Myocyte (in vitro differentiated cells): Measurements from ENCODE around the gene CCDC127. TPM values are rescaled to one million over a fixed set of nuclear protein-coding genes. Genes with fewer than 3 reads are reported as not detected.
A peak's percentile ranks its signal among the peaks of the same experiment; 100 is the strongest.
"Not testable (repeated sequence)": the region's sequence is repeated elsewhere in the genome, so short reads cannot be mapped to it uniquely, and the experiment has no call there.

ENCODE experiments used
- DNase-seq: peaks from one replicate; pipeline ENCODE4 v3.0.0-alpha.2; 2012; ENCODE audit warnings: low read depth
- polyA plus RNA-seq: library from polyadenylated mRNA; unstranded; fragments of >200 nt; gene quantifications from one replicate; pipeline ENCODE4 v1.2.1, GENCODE V29; 2012; ENCODE audit warnings: missing spikeins
- total RNA-seq: library from RNA; depleted of rRNA; stranded (reverse); fragments of >200 nt; gene quantifications from 2 replicates; pipeline ENCODE4 v1.2.3, GENCODE V29; 2014

The CCDC127 gene, protein sequence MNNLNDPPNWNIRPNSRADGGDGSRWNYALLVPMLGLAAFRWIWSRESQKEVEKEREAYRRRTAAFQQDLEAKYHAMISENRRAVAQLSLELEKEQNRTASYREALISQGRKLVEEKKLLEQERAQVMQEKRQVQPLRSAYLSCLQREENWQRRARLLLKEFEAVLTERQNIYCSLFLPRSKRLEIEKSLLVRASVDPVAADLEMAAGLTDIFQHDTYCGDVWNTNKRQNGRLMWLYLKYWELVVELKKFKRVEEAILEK
- 7.8 and 7.9 TPM in 2 replicates for total RNA-seq
- 8.4 TPM for polyA plus RNA-seq

DNA sequence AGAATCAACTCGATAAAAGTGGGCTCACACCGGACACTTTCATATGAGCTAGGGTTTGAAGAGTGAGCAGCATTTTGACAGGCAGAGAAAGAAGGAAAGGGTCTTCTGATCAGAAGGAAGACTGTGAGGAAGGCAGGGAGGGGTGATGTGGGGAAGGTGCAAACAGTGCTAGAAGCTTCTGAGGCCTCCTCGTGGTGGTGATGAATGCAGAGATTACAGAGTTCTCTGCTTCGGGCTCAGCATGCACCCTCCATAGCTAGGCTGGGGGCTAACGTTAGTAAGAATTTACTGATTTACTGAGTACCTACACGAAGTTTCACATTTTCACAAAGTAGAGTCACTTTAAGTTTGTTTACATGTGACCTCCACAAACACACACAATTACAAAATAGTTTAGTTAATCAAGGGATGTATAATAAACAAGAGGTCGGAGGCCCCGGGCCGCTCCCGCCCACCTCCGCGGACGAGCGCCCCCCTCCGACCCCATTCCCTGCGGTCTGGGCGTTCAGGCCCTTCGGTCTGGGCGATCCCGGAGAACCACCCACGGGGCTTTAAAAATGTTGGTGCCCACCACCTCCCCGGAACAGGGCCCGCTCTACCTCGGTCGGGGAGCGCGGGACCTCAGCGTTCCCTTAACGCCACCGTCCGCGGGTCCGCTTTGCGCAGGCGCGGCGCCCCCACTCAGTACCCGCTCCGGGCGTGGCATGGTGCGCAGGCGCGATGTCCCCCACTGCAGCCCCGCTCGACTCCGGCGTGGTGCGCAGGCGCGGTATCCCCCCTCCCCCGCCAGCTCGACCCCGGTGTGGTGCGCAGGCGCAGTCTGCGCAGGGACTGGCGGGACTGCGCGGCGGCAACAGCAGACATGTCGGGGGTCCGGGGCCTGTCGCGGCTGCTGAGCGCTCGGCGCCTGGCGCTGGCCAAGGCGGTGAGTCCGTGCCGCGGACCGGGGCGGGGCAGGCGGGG is at the start of gene CCDC127, which contains the start of gene SDHA:
CCDC127 (minus strand) TSS at position 660 of the 963 bp plus-strand sequence. CDS start 1,304 bp downstream, outside the sequence.
SDHA (plus strand) TSS at position 827 of the 963 bp plus-strand sequence; CDS start at position 863, 36 bp downstream.
- peak; percentile 93 for DNase-seq

DNA sequence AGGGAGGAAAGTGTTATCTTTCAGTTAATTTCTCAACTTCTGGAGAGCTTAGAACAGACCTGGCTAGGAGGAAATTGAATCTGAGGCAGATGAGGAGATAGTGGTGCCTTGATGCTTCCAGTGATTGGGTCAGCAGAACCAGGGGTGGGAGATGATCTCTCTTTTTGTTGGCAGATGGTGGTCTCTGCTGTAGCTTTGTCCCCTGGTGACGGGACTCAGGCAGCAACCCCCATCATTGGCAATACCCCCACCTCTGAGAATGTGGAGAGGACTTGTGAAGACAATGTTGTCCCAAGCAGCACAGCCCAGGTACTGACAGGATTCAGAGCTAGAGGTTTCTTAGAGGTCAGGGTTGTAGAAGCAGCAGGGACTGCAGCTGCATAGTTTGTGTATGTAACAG is 49.8 kb upstream of the CCDC127 start:
- no peak for DNase-seq

DNA sequence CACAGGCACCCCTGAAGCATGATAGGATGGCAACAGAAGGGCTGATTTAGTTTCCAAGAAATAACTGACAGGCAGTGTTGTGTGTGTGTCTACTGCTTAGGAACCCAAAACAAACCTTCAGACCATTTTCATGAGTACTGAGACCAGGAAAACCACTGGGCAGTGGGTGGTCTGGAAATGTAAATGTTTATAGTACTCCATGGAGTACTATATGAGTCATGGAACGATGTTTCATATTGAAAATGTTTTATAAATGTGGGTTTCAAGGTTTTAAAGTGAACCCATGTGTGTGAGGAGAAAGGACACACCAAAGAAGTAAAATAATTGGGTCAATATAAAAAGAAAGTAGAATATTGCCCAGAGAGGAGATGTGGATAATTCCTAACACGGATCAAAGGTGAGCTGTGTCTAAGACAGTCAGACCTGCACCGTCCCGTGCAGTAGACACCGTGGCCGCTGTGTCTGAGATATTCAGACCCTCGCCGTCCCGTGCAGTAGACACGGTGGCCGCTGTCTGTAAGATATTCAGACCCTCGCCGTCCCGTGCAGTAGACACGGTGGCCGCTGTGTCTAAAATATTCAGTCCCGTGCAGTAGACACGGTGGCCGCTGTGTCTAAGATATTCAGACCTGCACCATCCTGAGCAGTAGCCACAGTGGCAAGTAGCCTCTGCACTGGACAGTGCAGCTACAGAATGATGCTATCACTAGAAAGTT is 48.5 kb upstream of the CCDC127 start:
- DNase-seq = not testable (repeated sequence)

DNA sequence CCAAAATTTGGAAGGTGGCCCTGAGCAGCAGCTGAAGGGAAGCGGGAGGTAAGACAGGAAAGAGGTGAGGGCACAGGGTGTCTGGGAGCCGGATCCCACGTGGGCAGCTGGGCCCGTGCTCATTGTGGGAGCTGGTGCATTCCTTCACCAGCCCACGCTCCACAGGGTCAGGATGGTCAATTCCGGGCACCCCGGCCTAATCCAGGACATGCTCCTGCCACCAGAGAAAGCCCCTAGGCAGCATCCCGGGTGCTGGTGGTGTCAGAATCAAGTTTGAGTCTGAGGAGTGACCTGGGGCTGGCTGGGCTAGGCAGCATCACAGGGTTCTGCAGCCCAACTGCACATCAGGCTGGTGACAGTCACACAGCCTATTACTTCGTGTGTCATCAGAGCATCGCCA is 46.4 kb upstream of the CCDC127 start:
- DNase-seq = peak; percentile 72

DNA sequence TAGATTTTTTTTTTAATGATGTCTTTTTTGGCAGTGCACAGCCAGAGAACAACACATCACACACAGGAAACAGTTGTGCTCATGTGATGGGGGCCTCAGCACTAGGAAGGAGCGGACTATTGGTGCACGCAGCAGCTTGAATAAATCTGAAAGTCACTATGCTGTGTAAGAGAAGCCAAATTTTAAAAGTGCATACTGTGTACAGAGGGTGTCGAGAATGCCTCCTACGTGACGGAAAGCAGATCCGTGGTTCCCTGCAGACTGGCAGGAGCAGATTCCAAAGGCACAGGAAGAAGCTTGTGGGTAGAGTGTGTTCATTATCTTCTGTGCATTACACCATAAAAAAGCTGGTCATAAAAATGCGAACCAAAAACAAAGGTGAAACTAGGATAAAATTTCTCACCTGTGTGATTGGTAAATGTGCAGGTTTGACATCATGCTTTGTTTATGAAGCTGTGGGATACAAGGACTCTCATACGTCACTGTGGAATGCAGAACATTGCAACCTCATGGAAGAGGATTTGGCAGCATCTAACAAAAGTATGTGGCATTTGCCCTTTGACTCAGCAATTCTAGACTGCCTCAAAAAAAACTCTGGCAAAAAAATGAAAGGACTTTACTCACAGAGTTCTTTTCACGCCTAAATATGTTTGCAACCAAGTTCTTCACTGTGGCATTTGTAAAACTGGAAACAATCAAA is 45.5 kb upstream of the CCDC127 start:
- peak; percentile 90 for DNase-seq

DNA sequence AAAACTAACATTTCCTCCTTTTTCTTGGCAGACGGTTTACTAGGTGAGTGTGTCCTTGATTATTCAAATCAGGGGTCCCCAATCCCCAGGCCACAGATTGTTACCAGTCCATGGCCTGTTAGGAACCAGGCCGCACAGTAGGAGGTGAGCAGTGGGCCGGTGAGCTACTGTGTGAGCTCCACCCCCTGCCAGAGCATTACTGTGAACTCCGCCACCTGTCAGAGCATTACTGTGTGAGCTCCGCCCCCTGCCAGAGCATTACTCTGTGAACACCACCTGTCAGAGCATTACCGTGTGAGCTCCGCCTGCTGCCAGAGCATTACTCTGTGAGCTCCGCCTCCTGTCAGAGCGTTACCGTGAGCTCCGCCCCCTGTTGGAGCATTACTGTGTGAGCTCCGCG is 39.2 kb upstream of the CCDC127 start:
- no peak for DNase-seq

DNA sequence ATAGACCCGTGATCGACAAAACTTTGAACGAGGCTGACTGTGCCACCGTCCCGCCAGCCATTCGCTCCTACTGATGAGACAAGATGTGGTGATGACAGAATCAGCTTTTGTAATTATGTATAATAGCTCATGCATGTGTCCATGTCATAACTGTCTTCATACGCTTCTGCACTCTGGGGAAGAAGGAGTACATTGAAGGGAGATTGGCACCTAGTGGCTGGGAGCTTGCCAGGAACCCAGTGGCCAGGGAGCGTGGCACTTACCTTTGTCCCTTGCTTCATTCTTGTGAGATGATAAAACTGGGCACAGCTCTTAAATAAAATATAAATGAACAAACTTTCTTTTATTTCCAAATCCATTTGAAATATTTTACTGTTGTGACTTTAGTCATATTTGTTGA is 38.4 kb upstream of the CCDC127 start:
- not testable (repeated sequence) for DNase-seq

DNA sequence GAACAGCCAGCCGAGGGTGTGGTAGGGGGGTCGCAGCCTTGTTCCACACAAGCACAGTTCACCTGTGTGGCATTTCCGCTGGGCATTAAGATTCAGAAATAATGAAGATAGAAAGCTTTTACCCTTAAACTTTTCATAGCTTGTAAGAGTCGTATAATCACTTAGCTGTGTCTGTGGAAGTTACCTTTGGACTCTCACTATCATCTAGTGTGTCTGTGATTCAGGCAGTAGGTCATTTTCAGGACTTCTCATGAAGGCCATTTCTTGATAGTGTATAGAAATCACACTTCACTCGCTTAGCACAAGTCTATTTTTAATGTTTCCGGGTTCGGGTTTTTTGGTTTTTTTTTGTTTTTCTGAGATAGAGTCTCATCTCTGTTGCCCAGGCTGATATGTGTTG is 37.2 kb upstream of the CCDC127 start:
- not testable (repeated sequence) for DNase-seq

DNA sequence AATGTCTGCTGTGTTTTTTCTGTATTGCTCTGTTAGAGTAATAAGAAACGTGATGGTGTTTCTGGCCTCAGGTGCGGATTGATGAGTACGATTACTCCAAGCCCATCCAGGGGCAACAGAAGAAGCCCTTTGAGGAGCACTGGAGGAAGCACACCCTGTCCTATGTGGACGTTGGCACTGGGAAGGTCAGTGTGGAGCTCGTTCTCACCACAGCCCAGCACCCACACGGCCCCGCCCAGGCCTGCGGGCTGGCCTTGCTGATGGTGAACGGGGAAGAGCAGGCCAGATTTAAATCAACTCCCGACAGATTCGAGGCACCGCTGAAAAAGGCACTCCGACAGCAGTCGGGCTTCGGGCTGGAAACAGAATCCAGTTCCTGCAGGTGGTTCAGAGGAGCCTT is 36.4 kb upstream of the CCDC127 start:
- DNase-seq = not testable (repeated sequence)

DNA sequence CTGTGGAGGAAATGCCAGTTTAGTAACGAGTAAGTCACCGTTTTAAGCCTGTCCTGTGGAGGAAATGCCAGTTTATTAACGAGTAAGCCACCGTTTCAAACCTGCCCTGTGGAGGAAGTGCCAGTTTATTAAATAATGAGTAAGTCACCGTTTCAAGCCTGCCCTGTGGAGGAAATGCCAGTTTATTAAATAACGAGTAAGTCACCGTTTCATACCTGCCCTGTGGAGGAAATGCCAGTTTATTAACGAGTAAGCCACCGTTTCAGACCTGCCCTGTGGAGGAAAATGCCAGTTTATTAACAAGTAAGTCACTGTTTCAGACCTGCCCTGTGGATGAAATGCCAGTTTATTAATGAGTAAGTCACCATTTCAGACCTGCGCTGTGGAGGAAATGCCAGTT is 34.6 kb upstream of the CCDC127 start:
- no peak for DNase-seq

DNA sequence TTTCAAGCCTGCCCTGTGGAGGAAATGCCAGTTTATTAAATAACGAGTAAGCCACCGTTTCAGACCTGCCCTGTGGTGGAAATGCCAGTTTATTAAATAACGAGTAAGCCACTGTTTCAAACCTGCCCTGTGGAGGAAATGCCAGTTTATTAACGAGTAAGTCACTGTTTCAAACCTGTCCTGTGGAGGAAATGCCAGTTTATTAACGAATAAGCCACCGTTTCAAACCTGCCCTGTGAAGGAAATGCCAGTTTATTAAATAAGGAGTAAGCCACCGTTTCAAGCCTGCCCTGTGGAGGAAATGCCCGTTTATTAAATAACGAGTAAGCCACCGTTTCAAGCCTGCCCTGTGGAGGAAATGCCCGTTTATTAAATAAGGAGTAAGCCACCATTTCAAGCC is 34.0 kb upstream of the CCDC127 start:
- not testable (repeated sequence) for DNase-seq

DNA sequence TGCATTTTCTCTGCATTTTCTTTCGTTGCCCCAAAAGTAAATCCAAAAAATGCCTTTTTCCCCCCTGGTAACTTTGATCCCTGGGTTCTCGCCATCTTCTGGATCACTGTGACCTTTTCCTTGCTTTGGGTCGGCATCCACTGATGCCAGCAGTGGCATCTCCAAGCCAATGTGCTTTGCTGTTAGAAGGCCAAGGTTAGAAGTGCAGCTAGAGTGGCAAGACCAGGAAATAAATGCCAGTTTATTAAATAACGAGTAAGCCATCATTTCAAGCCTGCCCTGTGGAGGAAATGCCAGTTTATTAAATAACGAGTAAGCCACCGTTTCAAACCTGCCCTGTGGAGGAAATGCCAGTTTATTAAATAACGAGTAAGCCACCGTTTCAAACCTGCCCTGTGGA is 33.6 kb upstream of the CCDC127 start:
- DNase-seq = not testable (repeated sequence)

DNA sequence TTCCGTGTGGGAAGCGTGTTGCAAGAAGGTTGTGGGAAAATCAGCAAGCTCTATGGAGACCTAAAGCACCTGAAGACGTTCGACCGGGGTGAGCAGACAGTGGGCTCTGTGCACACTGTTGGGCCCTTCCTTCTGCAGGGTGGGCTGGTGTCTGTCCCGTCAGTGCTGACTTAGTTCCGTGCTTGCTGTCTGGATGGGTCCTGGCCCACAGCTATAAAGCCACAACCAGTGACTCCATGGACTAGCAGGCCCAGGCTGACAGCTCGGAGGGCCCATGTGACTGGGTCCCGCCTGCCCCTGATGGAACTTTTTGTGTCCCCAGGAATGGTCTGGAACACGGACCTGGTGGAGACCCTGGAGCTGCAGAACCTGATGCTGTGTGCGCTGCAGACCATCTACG is 33.1 kb upstream of the CCDC127 start:
- not testable (repeated sequence) for DNase-seq

DNA sequence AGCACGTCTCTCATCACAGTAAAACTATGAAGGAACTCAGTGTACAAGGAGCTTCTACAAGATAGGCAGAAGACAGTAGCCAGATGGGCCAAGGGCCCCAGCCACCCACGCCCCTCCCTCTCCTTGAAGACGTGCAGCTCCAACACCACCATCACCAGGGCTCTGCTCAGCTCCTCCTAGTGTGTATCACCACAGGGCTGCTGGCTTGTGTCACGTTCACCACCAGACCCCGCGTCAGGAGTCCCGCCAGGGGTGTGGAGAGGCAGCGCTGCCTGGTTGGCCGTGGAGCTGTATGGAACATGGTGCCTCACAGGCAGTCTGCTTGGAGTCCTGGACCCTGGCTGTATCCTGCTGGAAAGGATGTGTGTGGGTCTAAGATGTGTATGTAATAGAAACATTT is 32.4 kb upstream of the CCDC127 start:
- DNase-seq = not testable (repeated sequence)

DNA sequence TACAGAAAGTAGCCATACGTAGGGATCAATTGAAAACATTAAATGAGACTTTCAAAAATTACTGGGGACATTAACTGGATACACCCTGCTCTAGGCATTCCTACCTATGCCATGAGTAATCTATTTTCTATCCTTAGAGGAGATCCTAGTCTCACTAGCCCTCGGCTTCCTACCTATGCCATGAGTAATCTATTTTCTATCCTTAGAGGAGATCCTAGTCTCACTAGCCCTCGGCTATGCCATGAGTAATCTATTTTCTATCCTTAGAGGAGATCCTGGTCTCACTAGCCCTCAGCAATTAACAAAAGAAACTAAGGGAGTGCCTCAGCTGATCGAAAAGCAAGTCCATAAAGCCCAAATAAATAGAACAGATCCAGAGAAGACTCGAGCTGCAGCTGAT is 27.8 kb upstream of the CCDC127 start:
- not testable (repeated sequence) for DNase-seq

DNA sequence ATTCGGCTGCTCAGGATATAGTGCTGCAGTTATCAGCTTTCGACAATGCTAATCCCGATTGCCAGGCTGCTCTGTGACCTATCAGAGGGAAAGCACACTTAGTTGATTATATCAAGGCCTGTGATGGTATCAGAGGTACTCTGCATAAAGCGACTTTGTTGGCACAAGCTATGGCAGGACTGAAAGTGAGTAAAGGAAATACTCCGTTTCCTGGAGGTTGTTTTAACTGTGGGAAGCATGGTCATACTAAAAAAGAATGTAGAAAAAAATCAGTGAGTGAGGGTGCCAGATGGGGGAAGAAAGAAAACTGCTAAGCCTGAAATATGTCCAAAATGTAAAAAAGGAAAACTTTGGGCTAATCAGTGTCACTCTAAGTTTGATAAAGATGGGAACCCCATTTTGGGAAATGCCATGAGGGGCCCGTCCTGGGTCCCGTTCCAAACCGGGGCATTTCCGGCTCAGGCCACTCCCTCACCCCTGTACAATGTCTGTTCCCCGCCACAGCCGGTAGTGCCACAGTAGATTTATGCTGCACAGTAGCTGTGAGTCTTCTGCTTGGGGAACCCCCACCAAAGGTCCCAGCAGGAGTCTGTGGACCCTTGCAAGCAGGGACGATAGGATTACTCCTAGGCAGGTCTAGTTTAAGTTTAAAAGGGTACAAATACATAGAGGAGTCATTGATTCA is 25.9 kb upstream of the CCDC127 start:
- not testable (repeated sequence) for DNase-seq

DNA sequence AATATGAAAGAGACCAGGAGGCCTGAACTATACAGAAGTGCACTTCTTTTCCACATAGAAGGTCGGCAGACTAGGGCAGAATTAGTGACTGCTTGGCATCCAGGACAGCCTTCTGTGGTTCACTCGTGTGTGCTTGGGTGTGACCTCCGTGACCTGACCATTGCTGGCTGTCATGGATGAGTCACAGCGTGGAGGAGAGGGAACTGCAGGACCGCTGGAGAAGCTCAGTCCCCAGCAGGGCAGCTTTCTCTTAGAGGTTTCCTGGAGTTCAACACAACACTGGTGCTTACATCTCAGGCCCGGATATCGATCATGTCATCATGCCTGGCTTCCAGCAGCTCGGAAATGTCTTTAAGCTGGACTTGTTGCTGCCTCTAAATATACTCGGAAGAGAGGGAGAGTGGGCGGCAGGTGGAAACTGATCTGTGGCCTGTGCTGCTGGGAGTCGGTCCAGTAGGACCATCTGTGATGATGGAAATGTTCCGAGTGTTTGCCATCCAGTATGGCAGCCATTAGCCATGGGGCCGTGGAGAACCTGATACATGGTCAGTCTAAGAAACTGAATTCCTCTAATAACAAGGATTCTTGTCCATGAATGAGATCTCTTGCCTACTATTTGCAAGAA is 23.2 kb upstream of the CCDC127 start:
- DNase-seq = peak; percentile 85

DNA sequence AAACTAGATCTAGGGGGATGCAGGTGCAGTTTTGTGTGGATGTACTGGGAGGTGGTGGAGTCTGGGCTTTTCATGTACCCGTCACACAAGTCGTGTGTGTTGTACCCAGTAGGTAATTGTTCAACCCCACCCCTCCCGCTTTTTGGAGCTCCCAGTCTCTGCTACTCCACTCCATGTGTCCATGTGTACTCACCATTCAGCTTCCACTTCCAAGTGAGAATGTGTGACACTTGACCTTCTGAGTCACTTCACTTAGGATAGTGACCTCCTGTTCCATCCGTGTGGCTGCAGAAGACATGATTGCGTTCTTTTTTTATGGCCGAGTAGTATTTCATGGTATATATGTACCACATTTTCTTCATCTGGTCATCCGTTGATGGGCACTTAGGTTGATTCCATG is 22.6 kb upstream of the CCDC127 start:
- not testable (repeated sequence) for DNase-seq

DNA sequence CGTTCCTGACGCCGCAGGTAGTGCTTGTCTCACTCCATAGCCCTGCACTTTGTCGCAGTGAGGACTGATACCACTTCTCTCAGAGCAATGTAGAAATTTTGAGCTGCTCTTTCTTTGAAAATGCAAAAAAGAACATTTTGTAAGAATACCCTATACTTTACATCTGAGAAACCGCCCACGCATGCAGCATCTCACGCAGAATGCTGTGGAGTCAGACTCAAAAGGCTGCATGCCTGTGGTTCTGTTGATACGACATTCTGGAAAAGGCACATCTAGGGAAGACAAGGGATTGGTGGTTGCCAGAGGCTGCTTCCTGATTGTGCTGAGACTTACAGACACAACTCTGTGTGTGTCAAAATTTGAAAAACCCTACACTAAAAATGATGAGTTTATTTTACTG is 20.0 kb upstream of the CCDC127 start:
- DNase-seq = not testable (repeated sequence)

DNA sequence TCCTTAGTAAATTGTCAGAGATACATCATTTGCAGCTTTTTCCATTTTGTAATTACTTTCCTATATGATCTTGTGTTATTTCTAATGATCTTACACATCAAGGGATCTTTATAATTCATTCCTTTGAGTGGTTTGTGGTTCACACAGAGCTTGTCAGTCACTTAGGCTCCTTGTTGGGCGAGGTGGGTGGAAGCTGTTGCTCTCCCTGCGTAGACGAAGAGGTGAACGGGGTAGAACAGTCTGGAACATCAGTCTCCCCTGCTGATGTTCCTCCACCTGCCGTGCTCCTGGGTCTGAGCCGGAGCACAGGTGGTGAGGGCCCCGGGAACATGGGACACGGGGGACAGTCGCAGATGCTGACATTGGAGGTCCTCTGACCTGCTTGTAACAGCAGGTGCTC is 17.6 kb upstream of the CCDC127 start:
- DNase-seq = not testable (repeated sequence)
